ENCODE measurements around the gene PROM1. TPM values are rescaled to one million over a fixed set of nuclear protein-coding genes. Genes with fewer than 3 reads are reported as not detected.

PROM1 gene
- total and polyA plus RNA-seq, 8 donors: 3.5 to 124 (median 12.3) TPM

GRCh38 chr4:16120720-16121119 is 36.9 kb upstream of the PROM1 start:
- peaks cover 0 to 24% (median 9%) of the 10 kb centered on the region in 4 donors for H3K4me1 ChIP-seq
- H3K27me3 ChIP-seq: no peaks in the 10 kb centered on the region
- H3K36me3 ChIP-seq: no peaks in the 10 kb centered on the region
- no peak for DNase-seq
- H3K27ac ChIP-seq: no peak overlapping the region
- TF ChIP-seq POLR2AphosphoS5 (IDR thresholded peaks at IDR 0.05): no peak
- no peak for TF ChIP-seq POLR2A (IDR thresholded peaks at IDR 0.05)
- no peak for TF ChIP-seq CTCF (IDR thresholded peaks at IDR 0.05)
- TF ChIP-seq EP300 (IDR thresholded peaks at IDR 0.05): no peak
- 83 to 93% (median 89%) methylated on average over 4 of the region's 4 CpGs for WGBS, 5 donors
- no peak overlapping the region for H3K4me3 ChIP-seq
- intact Hi-C loops (cut with DNase I; ENCODE audit: low total_unique reads): no loop called here
- H3K9me3 ChIP-seq: no peaks in the 10 kb centered on the region

- Histone ChIP-seq H3K27me3 (no peaks in the 10 kb centered on the region), H3K36me3 (no peaks in the 10 kb centered on the region), H3K4me1 (peaks cover 0 to 20% (median 9%) of the 10 kb centered on the region in 4 donors), H3K4me3 (no peak overlapping the region), H3K9me3 (no peaks in the 10 kb centered on the region), H3K27ac (no peak overlapping the region)
- WGBS, 5 donors: 75 to 88% (median 87%) methylated on average over 4 of the region's 4 CpGs
- no peak for TF ChIP-seq EP300 (IDR thresholded peaks at IDR 0.05)
- no peak for TF ChIP-seq CTCF (IDR thresholded peaks at IDR 0.05)
- no peak for TF ChIP-seq POLR2A (IDR thresholded peaks at IDR 0.05)
- TF ChIP-seq POLR2AphosphoS5 (IDR thresholded peaks at IDR 0.05): no peak
- intact Hi-C loops (cut with DNase I; ENCODE audit: low total_unique reads): no loop called here
- no peak for DNase-seq
Measured at GRCh38 chr4:16119981-16120380, 36.2 kb upstream of the PROM1 start.

- Histone ChIP-seq H3K27me3 (no peaks in the 10 kb centered on the region), H3K9me3 (no peaks in the 10 kb centered on the region), H3K27ac (no peak overlapping the region), H3K4me3 (no peak overlapping the region), H3K4me1 (peaks cover 0 to 7% (median 2%) of the 10 kb centered on the region in 4 donors), H3K36me3 (no peaks in the 10 kb centered on the region)
- intact Hi-C loops (cut with DNase I; ENCODE audit: low total_unique reads): no loop called here
- TF ChIP-seq POLR2A (IDR thresholded peaks at IDR 0.05): no peak
- DNase-seq: no peak
- WGBS, 5 donors: 38 to 77% (median 68%) methylated on average over 2 of the region's 2 CpGs
Measured at GRCh38 chr4:16118090-16118489, 34.3 kb upstream of the PROM1 start.

GRCh38 chr4:16117164-16117563 is 33.3 kb upstream of the PROM1 start:
- Histone ChIP-seq H3K4me3 (no peak overlapping the region), H3K9me3 (no peaks in the 10 kb centered on the region), H3K27me3 (no peaks in the 10 kb centered on the region), H3K27ac (no peak overlapping the region), H3K36me3 (no peaks in the 10 kb centered on the region), H3K4me1 (no peaks in the 10 kb centered on the region)
- 77 to 92% (median 83%) methylated on average over 5 of the region's 5 CpGs for WGBS, 5 donors
- intact Hi-C loops (cut with DNase I; ENCODE audit: low total_unique reads): no loop called here
- TF ChIP-seq CTCF (IDR thresholded peaks at IDR 0.05): no peak
- no peak for TF ChIP-seq POLR2AphosphoS5 (IDR thresholded peaks at IDR 0.05)
- no peak for TF ChIP-seq EP300 (IDR thresholded peaks at IDR 0.05)
- no peak for TF ChIP-seq POLR2A (IDR thresholded peaks at IDR 0.05)
- no peak for DNase-seq

- Histone ChIP-seq H3K27ac (no peak overlapping the region), H3K27me3 (no peaks in the 10 kb centered on the region), H3K4me1 (no peaks in the 10 kb centered on the region), H3K4me3 (no peak overlapping the region), H3K9me3 (no peaks in the 10 kb centered on the region), H3K36me3 (no peaks in the 10 kb centered on the region)
- DNase-seq: no peak
- intact Hi-C loops (cut with DNase I; ENCODE audit: low total_unique reads): no loop called here
- no peak for TF ChIP-seq POLR2AphosphoS5 (IDR thresholded peaks at IDR 0.05)
- no peak for TF ChIP-seq CTCF (IDR thresholded peaks at IDR 0.05)
- no peak for TF ChIP-seq POLR2A (IDR thresholded peaks at IDR 0.05)
- 63 to 94% (median 66%) methylated on average over 3 of the region's 3 CpGs for WGBS, 5 donors
Measured at GRCh38 chr4:16116493-16116990, 32.7 kb upstream of the PROM1 start.
